ENCODE measurements around the gene MUSTN1.

DNA sequence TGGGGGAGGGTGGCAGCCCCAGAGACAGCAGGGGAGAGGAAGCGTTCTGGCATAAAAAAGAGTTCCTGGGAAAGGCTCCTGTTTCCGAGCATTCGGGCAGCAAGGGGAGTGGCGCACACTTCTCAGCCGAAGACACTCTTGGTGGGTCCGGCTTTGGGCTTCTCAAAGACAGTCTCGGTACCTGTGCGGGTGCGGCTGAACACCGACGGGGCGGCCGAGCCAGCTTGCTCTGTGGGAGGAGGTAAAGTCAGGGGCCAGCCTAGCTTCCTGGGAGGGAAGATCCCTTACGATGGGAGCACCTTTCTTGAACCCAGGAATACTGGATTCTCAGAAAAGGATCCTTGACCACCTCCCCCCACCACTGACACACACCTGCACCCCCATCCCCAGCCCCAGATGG is 1.6 kb downstream of the MUSTN1 start:
- TF ChIP-seq, protein P1, sequence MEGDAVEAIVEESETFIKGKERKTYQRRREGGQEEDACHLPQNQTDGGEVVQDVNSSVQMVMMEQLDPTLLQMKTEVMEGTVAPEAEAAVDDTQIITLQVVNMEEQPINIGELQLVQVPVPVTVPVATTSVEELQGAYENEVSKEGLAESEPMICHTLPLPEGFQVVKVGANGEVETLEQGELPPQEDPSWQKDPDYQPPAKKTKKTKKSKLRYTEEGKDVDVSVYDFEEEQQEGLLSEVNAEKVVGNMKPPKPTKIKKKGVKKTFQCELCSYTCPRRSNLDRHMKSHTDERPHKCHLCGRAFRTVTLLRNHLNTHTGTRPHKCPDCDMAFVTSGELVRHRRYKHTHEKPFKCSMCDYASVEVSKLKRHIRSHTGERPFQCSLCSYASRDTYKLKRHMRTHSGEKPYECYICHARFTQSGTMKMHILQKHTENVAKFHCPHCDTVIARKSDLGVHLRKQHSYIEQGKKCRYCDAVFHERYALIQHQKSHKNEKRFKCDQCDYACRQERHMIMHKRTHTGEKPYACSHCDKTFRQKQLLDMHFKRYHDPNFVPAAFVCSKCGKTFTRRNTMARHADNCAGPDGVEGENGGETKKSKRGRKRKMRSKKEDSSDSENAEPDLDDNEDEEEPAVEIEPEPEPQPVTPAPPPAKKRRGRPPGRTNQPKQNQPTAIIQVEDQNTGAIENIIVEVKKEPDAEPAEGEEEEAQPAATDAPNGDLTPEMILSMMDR (IDR thresholded peaks at IDR 0.05) = no peak
- no peak for TF ChIP-seq POLR2A (IDR thresholded peaks at IDR 0.05)
